Measurements from ENCODE around the gene RC3H1. TPM values are rescaled to one million over a fixed set of nuclear protein-coding genes. Genes with fewer than 3 reads are reported as not detected.

RC3H1 gene
- total and polyA plus RNA-seq, 4 donors = 2.0 to 20.7 (median 9.7) TPM

DNA sequence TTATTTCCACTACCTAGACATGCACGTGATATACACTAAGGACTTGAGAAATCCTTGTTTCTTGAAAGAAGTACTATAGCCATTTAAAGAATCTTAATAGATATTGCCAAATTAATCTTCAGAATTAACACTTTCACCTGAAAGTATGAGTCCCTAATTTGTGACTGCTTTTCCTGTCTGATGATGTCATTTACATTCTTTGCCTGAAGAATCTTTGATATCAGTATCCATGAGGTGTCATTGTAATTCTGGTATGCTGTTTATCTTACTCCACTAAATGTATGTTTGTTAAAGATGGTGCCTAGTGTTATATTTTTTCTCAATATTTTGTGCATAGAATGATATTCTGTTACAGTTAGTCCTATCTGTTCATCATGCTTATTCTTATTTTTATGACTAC lies 48.5 kb upstream of the RC3H1 start:
- Histone ChIP-seq H3K4me3 (ENCODE audit: low read depth in 1 of 3, low read length in 3 of 3) (no peak overlapping the region), H3K9ac (ENCODE audit: low read depth in 1 of 2, low read length in 2 of 2) (no peak overlapping the region), H3K27me3 (ENCODE audit: control insufficient read depth in 4 of 4, insufficient read depth in 4 of 4, low read length in 3 of 4) (no peaks in the 10 kb centered on the region), H3K36me3 (ENCODE audit: control insufficient read depth in 4 of 4, insufficient read depth in 3 of 4, low read depth in 1 of 4, low read length in 3 of 4) (no peaks in the 10 kb centered on the region), H3K27ac (ENCODE audit: low read depth in 1 of 2, low read length in 2 of 2) (no peak overlapping the region), H3K9me3 (ENCODE audit: control insufficient read depth in 4 of 4, low read length in 3 of 4) (no peaks in the 10 kb centered on the region), H3K4me1 (ENCODE audit: control insufficient read depth in 4 of 4, insufficient read depth in 4 of 4, low read length in 3 of 4) (no peaks in the 10 kb centered on the region)
- TF ChIP-seq NR2F2 (IDR thresholded peaks at IDR 0.05) (no peak), SP1 (IDR thresholded peaks at IDR 0.05) (no peak), FOXA1 (IDR thresholded peaks at IDR 0.05) (no peak), RXRA (IDR thresholded peaks at IDR 0.05) (no peak), JUND (IDR thresholded peaks at IDR 0.05) (no peak)
- 99% methylated on average over 1 of the region's 1 CpG for WGBS
- DNase-seq (ENCODE audit: low spot score) = no peak

DNA sequence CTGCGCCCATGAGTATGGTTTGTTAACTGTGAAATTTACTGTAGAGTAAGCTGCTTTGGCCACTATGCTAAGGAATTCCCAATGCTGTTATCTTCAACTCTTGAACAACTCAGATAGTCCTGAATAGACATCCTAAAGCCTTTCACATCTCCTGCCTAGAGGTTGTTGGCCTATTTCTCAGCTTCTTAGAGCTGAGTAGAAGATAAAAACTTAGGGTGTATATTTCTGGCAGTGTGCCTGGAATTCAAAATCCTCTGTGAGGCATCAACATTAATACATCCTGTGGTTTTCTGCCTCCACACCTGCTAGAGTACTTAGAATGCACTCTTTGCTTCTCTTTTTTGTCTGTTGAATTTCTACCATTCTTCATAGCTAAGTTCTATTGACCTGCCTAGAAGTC lies 45.8 kb upstream of the RC3H1 start:
- no peaks in the 10 kb centered on the region for H3K4me1 ChIP-seq (ENCODE audit: control insufficient read depth in 4 of 4, insufficient read depth in 4 of 4, low read length in 3 of 4)
- WGBS = 95% methylated on average over 1 of the region's 1 CpG

DNA sequence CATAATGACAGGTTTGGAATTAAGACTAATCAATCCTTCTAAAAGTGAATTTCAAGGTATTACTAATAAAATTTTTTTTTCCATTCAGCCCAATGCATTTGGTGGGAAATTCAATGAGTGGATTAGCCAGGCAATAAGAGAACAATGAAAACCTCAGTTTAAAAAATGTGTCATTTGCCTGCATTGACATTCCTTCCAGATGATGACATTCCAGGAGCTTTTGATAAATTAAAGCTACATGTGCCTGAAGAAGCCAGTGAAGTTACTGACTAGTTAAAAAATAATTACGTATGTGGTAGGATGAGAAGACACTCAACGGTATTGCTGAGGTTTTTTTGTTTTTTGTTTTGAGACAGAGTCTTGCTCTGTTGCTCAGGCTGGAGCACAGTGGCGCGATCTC lies 37.9 kb upstream of the RC3H1 start:
- TF ChIP-seq GABPA (IDR thresholded peaks at IDR 0.05 in 1 of 2, conservative IDR thresholded peaks at IDR 0.05 in 1 of 2) (no peak), JUND (IDR thresholded peaks at IDR 0.05) (no peak), RAD21 (IDR thresholded peaks at IDR 0.05) (no peak), HNF4G (IDR thresholded peaks at IDR 0.05) (no peak)
- TF ChIP-seq, protein P1, sequence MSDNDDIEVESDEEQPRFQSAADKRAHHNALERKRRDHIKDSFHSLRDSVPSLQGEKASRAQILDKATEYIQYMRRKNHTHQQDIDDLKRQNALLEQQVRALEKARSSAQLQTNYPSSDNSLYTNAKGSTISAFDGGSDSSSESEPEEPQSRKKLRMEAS (IDR thresholded peaks at IDR 0.05) = no peak
- Histone ChIP-seq H3K4me1 (ENCODE audit: control insufficient read depth in 4 of 4, insufficient read depth in 4 of 4, low read length in 3 of 4) (no peaks in the 10 kb centered on the region), H3K36me3 (ENCODE audit: control insufficient read depth in 4 of 4, insufficient read depth in 3 of 4, low read depth in 1 of 4, low read length in 3 of 4) (no peaks in the 10 kb centered on the region), H3K9me3 (ENCODE audit: control insufficient read depth in 4 of 4, low read length in 3 of 4) (no peaks in the 10 kb centered on the region), H3K27me3 (ENCODE audit: control insufficient read depth in 4 of 4, insufficient read depth in 4 of 4, low read length in 3 of 4) (no peaks in the 10 kb centered on the region), H3K4me3 (ENCODE audit: low read depth in 1 of 3, low read length in 3 of 3) (no peak overlapping the region), H3K27ac (ENCODE audit: low read depth in 1 of 2, low read length in 2 of 2) (no peak overlapping the region), H3K9ac (ENCODE audit: low read depth in 1 of 2, low read length in 2 of 2) (no peak overlapping the region)
- DNase-seq (ENCODE audit: low spot score) = no peak
- WGBS = 81% methylated on average over 4 of the region's 4 CpGs

More for the DNA sequence above, 45.8 kb upstream of the RC3H1 start:
- Histone ChIP-seq H3K27ac (ENCODE audit: low read depth in 1 of 2, low read length in 2 of 2) (no peak overlapping the region), H3K9me3 (ENCODE audit: control insufficient read depth in 4 of 4, low read length in 3 of 4) (no peaks in the 10 kb centered on the region), H3K36me3 (ENCODE audit: control insufficient read depth in 4 of 4, insufficient read depth in 3 of 4, low read depth in 1 of 4, low read length in 3 of 4) (no peaks in the 10 kb centered on the region), H3K9ac (ENCODE audit: low read depth in 1 of 2, low read length in 2 of 2) (no peak overlapping the region), H3K4me3 (ENCODE audit: low read depth in 1 of 3, low read length in 3 of 3) (no peak overlapping the region), H3K27me3 (ENCODE audit: control insufficient read depth in 4 of 4, insufficient read depth in 4 of 4, low read length in 3 of 4) (no peaks in the 10 kb centered on the region)
- DNase-seq (ENCODE audit: low spot score) = no peak
- no peak for TF ChIP-seq TAF1 (conservative IDR thresholded peaks at IDR 0.05)
- TF ChIP-seq HNF4G (IDR thresholded peaks at IDR 0.05) = no peak
- TF ChIP-seq HNF4A (conservative IDR thresholded peaks at IDR 0.05) = no peak
- no peak for TF ChIP-seq FOXA2 (IDR thresholded peaks at IDR 0.05)
- no peak for TF ChIP-seq EGR1 (IDR thresholded peaks at IDR 0.05; ENCODE audit: low read depth in 2 of 2)

DNA sequence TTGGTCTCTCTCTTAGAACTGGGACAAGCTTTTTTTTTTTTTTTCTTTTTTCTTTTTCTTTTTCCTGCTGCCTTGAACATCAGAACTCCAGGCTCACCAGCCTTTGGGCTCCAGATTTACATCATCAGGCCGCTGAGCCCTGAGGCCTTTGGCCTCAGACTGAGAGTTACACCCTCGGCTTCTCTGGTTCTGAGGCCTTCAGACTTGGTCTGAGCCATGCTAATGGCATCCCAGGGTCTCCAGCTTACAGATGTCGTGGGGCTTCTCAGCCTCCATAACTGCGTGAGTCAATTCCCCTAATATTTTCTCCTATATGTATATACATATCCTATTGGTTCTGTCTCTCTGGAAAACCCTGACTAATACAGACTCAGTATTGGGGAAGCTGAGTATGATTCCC lies 36.5 kb upstream of the RC3H1 start:
- H3K4me1 ChIP-seq (ENCODE audit: control insufficient read depth in 4 of 4, insufficient read depth in 4 of 4, low read length in 3 of 4) = no peaks in the 10 kb centered on the region
- 94% methylated on average over 4 of the region's 4 CpGs for WGBS
- TF ChIP-seq FOXA1 (IDR thresholded peaks at IDR 0.05) = no peak
- TF ChIP-seq NR2F2 (IDR thresholded peaks at IDR 0.05) = no peak
- TF ChIP-seq REST (IDR thresholded peaks at IDR 0.05) = no peak
- TF ChIP-seq YY1 (IDR thresholded peaks at IDR 0.05) = no peak
- TF ChIP-seq HNF4A (conservative IDR thresholded peaks at IDR 0.05) = no peak
- no peak for TF ChIP-seq ATF3 (IDR thresholded peaks at IDR 0.05)
- no peak for TF ChIP-seq TAF1 (conservative IDR thresholded peaks at IDR 0.05)
- no peak for TF ChIP-seq EGR1 (IDR thresholded peaks at IDR 0.05; ENCODE audit: low read depth in 2 of 2)
- TF ChIP-seq, protein P2, sequence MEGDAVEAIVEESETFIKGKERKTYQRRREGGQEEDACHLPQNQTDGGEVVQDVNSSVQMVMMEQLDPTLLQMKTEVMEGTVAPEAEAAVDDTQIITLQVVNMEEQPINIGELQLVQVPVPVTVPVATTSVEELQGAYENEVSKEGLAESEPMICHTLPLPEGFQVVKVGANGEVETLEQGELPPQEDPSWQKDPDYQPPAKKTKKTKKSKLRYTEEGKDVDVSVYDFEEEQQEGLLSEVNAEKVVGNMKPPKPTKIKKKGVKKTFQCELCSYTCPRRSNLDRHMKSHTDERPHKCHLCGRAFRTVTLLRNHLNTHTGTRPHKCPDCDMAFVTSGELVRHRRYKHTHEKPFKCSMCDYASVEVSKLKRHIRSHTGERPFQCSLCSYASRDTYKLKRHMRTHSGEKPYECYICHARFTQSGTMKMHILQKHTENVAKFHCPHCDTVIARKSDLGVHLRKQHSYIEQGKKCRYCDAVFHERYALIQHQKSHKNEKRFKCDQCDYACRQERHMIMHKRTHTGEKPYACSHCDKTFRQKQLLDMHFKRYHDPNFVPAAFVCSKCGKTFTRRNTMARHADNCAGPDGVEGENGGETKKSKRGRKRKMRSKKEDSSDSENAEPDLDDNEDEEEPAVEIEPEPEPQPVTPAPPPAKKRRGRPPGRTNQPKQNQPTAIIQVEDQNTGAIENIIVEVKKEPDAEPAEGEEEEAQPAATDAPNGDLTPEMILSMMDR (IDR thresholded peaks at IDR 0.05; ENCODE audit: low read depth, low read length, missing input control) = no peak
- no peak for TF ChIP-seq JUND (IDR thresholded peaks at IDR 0.05)
- TF ChIP-seq SP1 (IDR thresholded peaks at IDR 0.05) = no peak
- TF ChIP-seq RAD21 (IDR thresholded peaks at IDR 0.05) = no peak
- no peak for TF ChIP-seq GABPA (IDR thresholded peaks at IDR 0.05 in 1 of 2, conservative IDR thresholded peaks at IDR 0.05 in 1 of 2)
- TF ChIP-seq, protein P1 (IDR thresholded peaks at IDR 0.05) = no peak
- TF ChIP-seq HNF4G (IDR thresholded peaks at IDR 0.05) = no peak

More for the DNA sequence above, 36.5 kb upstream of the RC3H1 start:
- Histone ChIP-seq H3K9me3 (ENCODE audit: control insufficient read depth in 4 of 4, low read length in 3 of 4) (no peaks in the 10 kb centered on the region), H3K36me3 (ENCODE audit: control insufficient read depth in 4 of 4, insufficient read depth in 3 of 4, low read depth in 1 of 4, low read length in 3 of 4) (no peaks in the 10 kb centered on the region), H3K27ac (ENCODE audit: low read depth in 1 of 2, low read length in 2 of 2) (no peak overlapping the region), H3K27me3 (ENCODE audit: control insufficient read depth in 4 of 4, insufficient read depth in 4 of 4, low read length in 3 of 4) (no peaks in the 10 kb centered on the region), H3K9ac (ENCODE audit: low read depth in 1 of 2, low read length in 2 of 2) (no peak overlapping the region), H3K4me3 (ENCODE audit: low read depth in 1 of 3, low read length in 3 of 3) (no peak overlapping the region)
- no peak for DNase-seq (ENCODE audit: low spot score)

Measured in liver (tissue), 9 donors.